Measurements from ENCODE around the gene POU6F1.

Gene POU6F1

GRCh38 chr12:51197736-51198567, 19.9 kb downstream of the POU6F1 start:
- no peak for DNase-seq

GRCh38 chr12:51196547-51196946, 21.3 kb downstream of the POU6F1 start:
- DNase-seq = no peak

GRCh38 chr12:51195841-51196240, 22.0 kb downstream of the POU6F1 start:
- DNase-seq = no peak

GRCh38 chr12:51192284-51192671, 25.6 kb downstream of the POU6F1 start:
- DNase-seq = no peak

GRCh38 chr12:51191516-51192283, 26.2 kb downstream of the POU6F1 start:
- DNase-seq = no peak

- DNase-seq = no peak
Observed at GRCh38 chr12:51190820-51191219, 27.0 kb downstream of the POU6F1 start.

GRCh38 chr12:51189790-51190355, 28.0 kb downstream of the POU6F1 start:
- no peak for DNase-seq

- no peak for DNase-seq
Observed at GRCh38 chr12:51188359-51189051, 29.4 kb downstream of the POU6F1 start.

- no peak for DNase-seq
Observed at GRCh38 chr12:51187370-51187987, 30.4 kb downstream of the POU6F1 start.

GRCh38 chr12:51186465-51187085, 31.3 kb downstream of the POU6F1 start:
- DNase-seq = no peak

- no peak for DNase-seq
Observed at GRCh38 chr12:51185171-51185717, 32.6 kb downstream of the POU6F1 start.

- DNase-seq = no peak
Observed at GRCh38 chr12:51183816-51184215, 34.0 kb downstream of the POU6F1 start.

GRCh38 chr12:51183349-51183748, 34.5 kb downstream of the POU6F1 start:
- DNase-seq = no peak

- DNase-seq = no peak
Observed at GRCh38 chr12:51181558-51181957, 36.3 kb downstream of the POU6F1 start.

GRCh38 chr12:51177897-51178296, 40.0 kb downstream of the POU6F1 start:
- DNase-seq = no peak

- DNase-seq = no peak
Observed at GRCh38 chr12:51174501-51174900, 43.4 kb downstream of the POU6F1 start.

GRCh38 chr12:51172515-51173431, 45.1 kb downstream of the POU6F1 start, which contains the start of gene TFCP2:
TFCP2 (minus strand) TSS chr12:51173135; CDS start chr12:51172422, 713 bp downstream.
- DNase-seq = peak; percentile 94

GRCh38 chr12:51171884-51172514, 45.9 kb downstream of the POU6F1 start:
- DNase-seq = no peak

GRCh38 chr12:51163795-51164194, 54.1 kb downstream of the POU6F1 start:
- DNase-seq = no peak

GRCh38 chr12:51162217-51162616, 55.6 kb downstream of the POU6F1 start:
- DNase-seq = no peak
